Natural killer cell (primary cell): ENCODE data around the gene GZMM. TPM values are rescaled to one million over a fixed set of nuclear protein-coding genes. Genes with fewer than 3 reads are reported as not detected.

Experiments used
- ATAC-seq, 3 donors: fragments of 150-1000 bp in 2 of 3; fragments of 200-7000 bp in 1 of 3; cut with Tn5 transposase; 1 replicate in 1 of 3; 2 replicates in 2 of 3; pipeline ENCODE4 v1.10.0; 2021; ENCODE audit warnings: mild to moderate bottlenecking in 2 of 3, moderate library complexity in 2 of 3
- DNase-seq, 2 donors: peaks; one replicate each; pipeline versions ENCODE4 v3.0.0 to v3.0.0-alpha.2; 2013 to 2021; ENCODE audit warnings: mixed read lengths in 1 of 2
- H3K27ac ChIP-seq: one replicate; pipeline ENCODE4 v1.5.1; 2013; ENCODE audit warnings: mild to moderate bottlenecking, low read length
- H3K27me3 ChIP-seq: one replicate; pipeline ENCODE4 v1.6.1; 2013; ENCODE audit warnings: low read length; ENCODE audit not compliant: control insufficient read depth, insufficient read depth
- H3K36me3 ChIP-seq: one replicate; pipeline ENCODE4 v1.6.1; 2013; ENCODE audit warnings: low read length; ENCODE audit not compliant: control insufficient read depth, insufficient read depth
- H3K4me1 ChIP-seq: one replicate; pipeline ENCODE4 v1.6.1; 2013; ENCODE audit warnings: low read length; ENCODE audit not compliant: control insufficient read depth, insufficient read depth
- H3K4me3 ChIP-seq: one replicate; pipeline ENCODE4 v1.5.1; 2013; ENCODE audit warnings: low read length
- H3K9me3 ChIP-seq: one replicate; pipeline ENCODE4 v1.6.1; 2013; ENCODE audit warnings: low read length; ENCODE audit not compliant: control insufficient read depth, insufficient read depth
- H3K27ac Mint-ChIP-seq, 2 donors: one replicate each; pipeline ENCODE4 v1.8.0; 2022; ENCODE audit warnings: mild to moderate bottlenecking in 2 of 2, mixed read lengths in 2 of 2, moderate library complexity in 1 of 2
- H3K27me3 Mint-ChIP-seq, 2 donors: one replicate each; pipeline ENCODE4 v1.8.0; 2022; ENCODE audit warnings: low read depth in 2 of 2, mixed read lengths in 2 of 2
- H3K36me3 Mint-ChIP-seq: one replicate; pipeline ENCODE4 v1.8.0; 2022; ENCODE audit warnings: mixed read lengths
- H3K4me1 Mint-ChIP-seq, 2 donors: one replicate each; pipeline ENCODE4 v1.8.0; 2022; ENCODE audit warnings: mixed read lengths in 2 of 2
- H3K4me3 Mint-ChIP-seq: one replicate; pipeline ENCODE4 v1.8.0; 2022; ENCODE audit warnings: mild to moderate bottlenecking, moderate library complexity, mixed read lengths
- H3K9me3 Mint-ChIP-seq, 2 donors: one replicate each; pipeline ENCODE4 v1.8.0; 2022; ENCODE audit warnings: mixed read lengths in 2 of 2
- CTCF ChIP-seq: fragments of 200-600 bp; IDR thresholded peaks from one replicate; pipeline ENCODE4 v1.8.0; 2022; ENCODE audit warnings: antibody characterized with exemption
- WGBS: methylation state at CpG from one replicate; pipeline ENCODE4 v1.1.7; 2013; ENCODE audit warnings: missing lambda C conversion rate; ENCODE audit not compliant: insufficient coverage; 5-methylcytosine and 5-hydroxymethylcytosine counted together
- intact Hi-C: fragments of 100-400 bp; cut with micrococcal nuclease; formaldehyde crosslinking; loops from one replicate; pipeline ENCODE4 v1.14.2; 2022
- total RNA-seq, 4 donors: library from RNA; stranded (reverse); fragments of 120-200 nt in 1 of 4; gene quantifications; one replicate each; pipeline versions ENCODE4 v1.2.3 to v1.2.4, GENCODE V29; 2013 to 2022

Gene GZMM
- total RNA-seq, 3 donors from 2014 or later (not counting 1 experiment from before 2014, with no cell fraction given): 186 to 286 (median 253) TPM

DNA sequence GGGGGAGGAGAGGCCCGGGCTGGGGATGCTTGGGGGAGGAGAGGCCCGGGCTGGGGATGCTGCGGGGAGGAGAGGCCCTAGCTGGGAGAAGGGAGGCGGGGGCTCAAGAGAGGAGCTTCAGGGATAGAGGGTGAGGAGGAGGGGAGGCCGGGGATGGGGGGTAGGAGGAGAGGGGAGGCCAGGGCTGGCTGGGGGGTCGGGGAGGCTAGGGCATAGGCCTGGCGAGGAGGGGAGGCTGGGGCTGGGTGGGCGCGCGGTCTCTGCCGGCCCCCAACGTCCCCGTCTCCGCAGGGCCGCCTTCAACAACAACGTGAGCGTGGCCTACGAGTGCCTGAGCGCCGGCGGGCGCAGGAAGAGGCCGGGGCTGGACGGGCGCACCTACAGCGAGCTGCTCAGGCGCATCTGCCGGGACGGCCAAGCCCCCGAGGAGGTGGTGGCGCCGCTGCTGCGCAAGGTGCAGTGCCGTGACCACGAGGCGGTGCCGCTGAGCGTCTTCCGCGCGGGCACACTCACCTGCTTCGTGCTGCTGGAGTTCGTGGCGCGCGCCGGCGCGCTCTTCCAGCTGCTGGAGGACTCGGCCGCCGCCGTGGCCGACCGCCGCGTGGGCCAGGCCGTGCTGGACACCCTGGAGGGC is 25.1 kb upstream of the GZMM start:
- Histone ChIP-seq H3K36me3 (no peaks in the 10 kb centered on the region), H3K27ac (no peak overlapping the region), H3K9me3 (no peaks in the 10 kb centered on the region), H3K4me3 (no peak overlapping the region), H3K4me1 (no peaks in the 10 kb centered on the region), H3K27me3 (no peaks in the 10 kb centered on the region)
- no peak overlapping the region for H3K27ac Mint-ChIP-seq
- peak; percentile 39 to 80 (median 77) for ATAC-seq
- peak in 1 of 2 donors; percentile 85 for DNase-seq
- 37% methylated on average over 58 of the region's 58 CpGs for WGBS
- H3K4me1 Mint-ChIP-seq: peaks cover 4 to 18% of the 10 kb centered on the region in 2 donors
- no peak overlapping the region for H3K4me3 Mint-ChIP-seq
- no peaks in the 10 kb centered on the region for H3K36me3 Mint-ChIP-seq
- no peaks in the 10 kb centered on the region for H3K27me3 Mint-ChIP-seq
- intact Hi-C loops: no loop called here
- no peak for TF ChIP-seq CTCF
- no peaks in the 10 kb centered on the region for H3K9me3 Mint-ChIP-seq

GRCh38 chr19:519449-519865 is 24.4 kb upstream of the GZMM start:
- H3K4me3 ChIP-seq: no peak overlapping the region
- Mint-ChIP-seq H3K9me3 (no peaks in the 10 kb centered on the region), H3K36me3 (no peaks in the 10 kb centered on the region), H3K4me1 (peaks cover 4 to 12% of the 10 kb centered on the region in 2 donors), H3K27ac (no peak overlapping the region), H3K4me3 (no peak overlapping the region), H3K27me3 (no peaks in the 10 kb centered on the region)
- intact Hi-C loops: no loop called here
- no peaks in the 10 kb centered on the region for H3K9me3 ChIP-seq
- ATAC-seq: no peak
- TF ChIP-seq CTCF: no peak
- no peaks in the 10 kb centered on the region for H3K36me3 ChIP-seq
- no peak overlapping the region for H3K27ac ChIP-seq
- H3K4me1 ChIP-seq: no peaks in the 10 kb centered on the region
- H3K27me3 ChIP-seq: no peaks in the 10 kb centered on the region
- 96% methylated on average over 45 of the region's 45 CpGs for WGBS
- DNase-seq: no peak

DNA sequence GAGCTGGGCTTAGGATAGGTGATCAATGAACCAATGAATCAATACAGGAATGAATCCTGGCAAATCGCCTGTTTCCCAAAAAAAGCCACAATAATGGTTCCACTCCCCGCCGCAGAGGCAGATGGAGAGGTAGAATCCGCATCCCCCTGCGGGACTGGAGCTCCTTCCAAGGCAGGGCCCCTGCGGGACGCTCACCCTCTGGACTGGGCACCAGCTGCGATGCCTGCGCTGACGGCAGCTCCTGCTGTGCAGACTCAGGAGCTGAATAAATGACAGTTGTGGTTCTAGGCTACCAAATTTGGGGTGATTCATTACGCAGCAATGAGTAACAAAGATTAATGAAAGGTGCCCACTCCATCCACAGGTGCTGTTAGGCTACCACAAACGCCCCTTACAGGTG is 21.1 kb upstream of the GZMM start:
- no peaks in the 10 kb centered on the region for H3K27me3 Mint-ChIP-seq
- Histone ChIP-seq H3K36me3 (no peaks in the 10 kb centered on the region), H3K27me3 (no peaks in the 10 kb centered on the region), H3K4me3 (no peak overlapping the region), H3K4me1 (no peaks in the 10 kb centered on the region), H3K9me3 (no peaks in the 10 kb centered on the region), H3K27ac (no peak overlapping the region)
- no peaks in the 10 kb centered on the region for H3K9me3 Mint-ChIP-seq
- no peak overlapping the region for H3K4me3 Mint-ChIP-seq
- intact Hi-C loops: no loop called here
- no peak for TF ChIP-seq CTCF
- ATAC-seq (no peak), DNase-seq (no peak)
- WGBS: 96% methylated on average over 12 of the region's 12 CpGs
- H3K4me1 Mint-ChIP-seq: peaks cover 0 to 9% of the 10 kb centered on the region in 2 donors
- no peak overlapping the region for H3K27ac Mint-ChIP-seq
- no peaks in the 10 kb centered on the region for H3K36me3 Mint-ChIP-seq
